ENCODE measurements around the gene MYH14.

MYH14 gene

DNA sequence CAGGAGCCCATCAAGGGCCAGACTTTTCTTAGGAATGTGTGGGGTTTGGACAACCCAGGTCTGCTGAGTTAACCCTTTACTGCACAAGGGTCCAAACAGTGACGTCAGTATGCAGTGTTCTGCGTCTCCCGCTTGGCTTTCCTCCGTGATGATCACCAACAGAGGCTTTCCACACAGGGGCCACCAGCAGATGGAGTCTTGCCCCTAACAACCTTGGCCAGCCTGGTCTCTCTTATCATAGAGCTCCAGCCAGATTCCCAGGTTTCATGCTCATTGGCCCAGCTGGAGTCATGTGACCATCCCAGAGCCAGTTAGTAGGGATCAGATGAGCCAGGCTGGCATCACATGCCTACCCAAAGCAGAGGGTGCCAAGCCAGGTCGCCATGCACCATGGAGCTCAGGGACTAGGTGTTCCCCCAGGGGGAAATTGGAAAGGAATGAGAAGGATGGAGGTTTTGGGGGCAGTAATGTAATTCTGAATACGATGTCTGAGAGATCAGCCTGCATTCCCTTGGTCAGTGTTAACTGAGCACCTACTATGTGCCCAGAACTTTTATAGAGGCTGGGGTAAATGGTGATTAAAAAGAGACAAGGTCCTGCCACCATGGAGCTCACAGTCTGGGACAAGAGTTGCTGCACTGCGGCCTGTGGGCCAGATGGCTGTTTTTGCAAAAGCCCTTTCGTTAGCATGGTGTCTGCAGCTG is 61.2 kb downstream of the MYH14 start:
- no peak for DNase-seq

DNA sequence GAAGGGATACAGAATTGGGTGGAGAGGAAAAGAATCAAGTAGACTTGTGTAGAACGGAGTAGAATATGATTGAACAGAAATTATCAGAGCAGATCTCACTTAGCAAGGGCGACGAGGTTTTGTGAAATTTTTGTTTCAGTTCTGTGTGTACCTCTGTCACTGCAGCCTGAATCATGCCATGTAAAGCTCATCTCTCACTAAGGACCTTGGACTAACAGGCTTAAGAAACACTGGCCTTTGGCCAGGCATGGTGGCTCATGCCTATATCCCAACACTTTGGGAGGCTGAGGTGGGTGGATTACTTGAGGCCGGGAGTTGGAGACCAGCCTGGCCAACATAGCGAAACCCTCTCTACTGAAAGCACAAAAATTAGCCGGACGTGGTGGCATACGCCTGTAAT is 62.6 kb downstream of the MYH14 start:
- DNase-seq: no peak

DNA sequence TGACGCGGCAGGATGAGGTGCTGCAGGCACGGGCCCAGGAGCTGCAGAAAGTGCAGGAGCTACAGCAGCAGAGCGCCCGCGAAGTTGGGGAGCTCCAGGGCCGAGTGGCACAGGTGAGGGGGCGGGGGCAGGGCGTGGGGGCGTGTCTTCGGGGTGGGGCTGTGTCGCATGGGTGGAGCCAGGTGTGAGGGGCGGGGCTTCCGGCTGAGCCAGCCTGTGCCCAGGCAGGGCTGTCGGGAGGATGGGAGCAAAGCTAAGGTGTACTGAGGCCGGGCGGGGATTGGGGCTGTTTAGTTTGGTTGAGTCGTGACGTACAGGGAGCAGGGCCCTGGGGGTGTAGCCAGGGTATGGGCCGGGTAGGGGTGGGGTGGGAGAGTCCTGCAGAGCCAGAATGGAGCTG is 63.5 kb downstream of the MYH14 start:
- peak; percentile 28 for DNase-seq

DNA sequence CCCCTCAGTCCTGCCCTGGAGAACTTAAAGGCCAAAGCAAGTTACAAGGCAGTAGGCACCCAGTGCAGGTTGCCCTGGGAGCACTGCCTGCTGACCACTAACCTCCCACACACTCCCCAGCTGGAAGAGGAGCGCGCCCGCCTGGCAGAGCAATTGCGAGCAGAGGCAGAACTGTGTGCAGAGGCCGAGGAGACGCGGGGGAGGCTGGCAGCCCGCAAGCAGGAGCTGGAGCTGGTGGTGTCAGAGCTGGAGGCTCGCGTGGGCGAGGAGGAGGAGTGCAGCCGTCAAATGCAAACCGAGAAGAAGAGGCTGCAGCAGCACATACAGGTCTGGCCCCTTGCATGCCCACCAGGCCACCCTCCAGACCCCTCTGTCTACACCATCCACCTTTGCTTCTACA is 64.6 kb downstream of the MYH14 start:
- no peak for DNase-seq

DNA sequence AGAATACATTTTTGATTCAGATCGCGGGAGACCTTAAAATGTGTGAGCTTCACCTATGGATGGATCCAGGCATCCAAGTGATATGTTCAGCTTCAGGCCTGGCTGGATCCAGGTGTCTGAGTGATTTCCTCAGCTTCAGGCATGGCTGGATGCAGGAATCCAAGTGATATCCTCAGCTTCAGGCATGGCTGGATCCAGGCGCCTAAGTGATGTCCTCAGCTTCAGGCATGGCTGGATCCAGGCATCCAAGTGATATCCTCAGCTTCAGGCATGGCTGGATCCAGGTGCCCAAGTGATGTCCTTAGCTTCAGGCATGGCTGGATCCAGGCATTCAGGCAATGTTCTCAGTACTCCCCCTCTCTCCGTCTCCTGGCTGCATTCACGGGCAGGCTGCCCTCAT is 65.1 kb downstream of the MYH14 start:
- DNase-seq: no peak

DNA sequence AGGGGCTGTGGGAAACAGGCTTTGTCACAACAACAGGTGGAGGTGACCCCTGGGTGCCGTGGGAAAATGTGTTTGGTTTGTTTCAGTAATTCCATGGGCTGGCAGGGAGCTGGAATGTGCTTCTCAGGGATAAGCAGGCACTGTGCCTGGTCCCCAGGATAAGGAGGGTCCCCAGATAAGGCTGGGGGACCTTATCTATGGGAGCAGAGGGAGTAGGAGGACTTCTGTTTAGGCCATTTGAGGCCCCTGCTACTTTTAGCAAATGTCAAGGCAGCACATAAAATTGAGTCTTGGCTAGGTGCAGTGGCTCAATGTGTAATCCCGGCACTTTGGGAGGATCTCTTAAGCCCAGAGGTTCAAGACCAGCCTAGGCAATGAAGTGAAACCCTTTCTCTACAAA is 66.2 kb downstream of the MYH14 start:
- no peak for DNase-seq

DNA sequence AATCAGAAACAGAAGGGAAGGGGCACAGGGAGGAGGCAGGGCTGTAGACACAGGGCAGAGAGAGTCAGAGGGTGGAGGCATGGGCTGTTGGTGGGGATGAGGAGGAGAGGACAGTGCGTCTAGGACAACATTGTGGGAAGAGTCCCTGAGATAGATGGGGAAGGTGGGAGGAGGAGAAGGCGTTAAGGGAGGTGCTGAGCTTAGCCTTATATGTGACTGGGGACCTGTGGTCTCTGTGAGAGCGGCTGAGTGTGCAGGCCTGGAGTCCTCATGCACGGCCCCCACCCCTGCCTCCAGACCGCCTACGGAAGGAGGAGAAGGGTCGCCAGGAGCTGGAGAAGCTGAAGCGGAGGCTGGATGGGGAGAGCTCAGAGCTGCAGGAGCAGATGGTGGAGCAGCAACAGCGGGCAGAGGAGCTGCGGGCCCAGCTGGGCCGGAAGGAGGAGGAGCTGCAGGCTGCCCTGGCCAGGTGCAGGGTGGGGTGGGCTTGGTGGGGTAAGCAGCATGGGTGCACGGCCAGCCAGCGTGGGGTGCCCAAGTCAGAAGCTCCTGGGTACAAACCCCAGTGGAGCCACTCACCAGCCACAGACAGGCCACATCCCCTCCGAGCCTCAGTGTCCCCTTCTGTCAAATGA is 69.0 kb downstream of the MYH14 start:
- no peak for DNase-seq

DNA sequence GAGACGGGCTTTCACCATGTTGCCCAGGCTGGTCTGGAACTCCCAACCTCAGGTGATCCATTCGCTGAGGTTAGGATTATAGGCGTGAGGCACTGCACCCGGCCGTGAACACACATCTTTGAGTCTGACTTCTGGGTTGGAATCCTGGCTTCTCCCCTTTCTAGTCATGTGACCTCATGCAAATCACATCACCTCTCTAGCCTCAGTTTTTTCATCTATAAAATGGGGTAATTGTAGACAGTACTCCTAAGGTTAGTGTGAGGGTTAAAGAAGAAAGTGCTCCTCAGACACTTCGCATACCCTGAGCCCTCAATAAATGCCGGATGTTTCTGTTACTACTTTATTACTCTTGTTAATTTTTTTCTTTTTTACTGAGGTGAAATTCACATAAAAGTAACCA is 70.4 kb downstream of the MYH14 start:
- DNase-seq: no peak

DNA sequence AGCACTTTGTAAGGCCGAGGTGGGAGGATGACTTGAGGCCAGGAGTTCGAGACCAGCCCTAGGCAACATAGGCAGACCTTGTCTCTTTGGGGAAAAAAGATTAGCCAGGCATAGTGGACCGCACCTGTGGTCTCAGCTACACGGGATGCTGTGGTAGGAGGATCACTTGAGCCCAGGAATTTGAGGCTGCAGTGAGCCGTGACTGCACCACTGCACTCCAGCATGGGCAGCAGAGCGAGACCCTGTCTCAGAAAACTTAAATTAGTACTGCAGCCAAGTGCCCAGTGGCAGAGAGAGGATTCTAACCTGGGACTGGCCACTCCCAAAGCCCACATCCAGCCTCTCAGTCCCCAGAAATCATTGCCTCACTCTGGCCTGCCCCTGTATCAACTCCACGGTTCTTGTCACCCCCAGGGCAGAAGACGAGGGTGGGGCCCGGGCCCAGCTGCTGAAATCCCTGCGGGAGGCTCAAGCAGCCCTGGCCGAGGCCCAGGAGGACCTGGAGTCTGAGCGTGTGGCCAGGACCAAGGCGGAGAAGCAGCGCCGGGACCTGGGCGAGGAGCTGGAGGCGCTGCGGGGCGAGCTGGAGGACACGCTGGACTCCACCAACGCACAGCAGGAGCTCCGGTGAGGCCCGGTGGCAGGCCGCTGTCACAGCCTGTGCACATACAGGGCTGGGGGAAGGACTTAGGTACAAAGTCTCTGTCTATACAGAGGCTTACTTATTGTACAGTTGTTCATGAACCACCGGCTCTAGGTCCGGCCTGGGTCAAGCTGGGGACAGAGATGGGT is 72.4 kb downstream of the MYH14 start:
- no peak for DNase-seq

DNA sequence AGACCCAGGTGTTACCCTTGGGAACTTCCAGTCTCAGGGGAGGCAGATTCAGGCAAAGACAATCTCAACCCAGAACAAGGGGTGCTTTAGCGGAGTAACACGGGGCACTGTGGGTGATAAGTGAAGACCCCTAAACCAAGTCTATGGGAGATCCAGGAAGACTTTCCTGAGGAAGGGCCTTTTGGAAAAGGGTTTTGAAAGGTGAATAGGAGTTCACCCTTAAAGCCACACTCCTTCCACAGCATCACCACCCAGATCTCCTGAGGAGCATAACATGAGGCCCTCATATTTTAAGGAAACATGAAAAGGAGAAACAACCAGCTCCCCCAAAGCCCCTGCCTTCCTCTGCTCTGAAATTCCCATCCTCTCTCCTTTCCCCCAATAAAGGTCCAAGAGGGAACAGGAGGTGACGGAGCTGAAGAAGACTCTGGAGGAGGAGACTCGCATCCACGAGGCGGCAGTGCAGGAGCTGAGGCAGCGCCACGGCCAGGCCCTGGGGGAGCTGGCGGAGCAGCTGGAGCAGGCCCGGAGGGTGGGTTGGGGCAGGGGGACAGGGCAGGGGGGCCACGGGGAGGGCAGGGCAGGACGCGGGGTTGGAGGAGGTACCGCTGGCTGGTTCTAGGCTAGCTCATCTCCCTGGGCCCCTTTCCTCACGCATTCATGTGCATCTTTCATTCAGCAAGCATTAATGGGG is 73.1 kb downstream of the MYH14 start:
- no peak for DNase-seq

DNA sequence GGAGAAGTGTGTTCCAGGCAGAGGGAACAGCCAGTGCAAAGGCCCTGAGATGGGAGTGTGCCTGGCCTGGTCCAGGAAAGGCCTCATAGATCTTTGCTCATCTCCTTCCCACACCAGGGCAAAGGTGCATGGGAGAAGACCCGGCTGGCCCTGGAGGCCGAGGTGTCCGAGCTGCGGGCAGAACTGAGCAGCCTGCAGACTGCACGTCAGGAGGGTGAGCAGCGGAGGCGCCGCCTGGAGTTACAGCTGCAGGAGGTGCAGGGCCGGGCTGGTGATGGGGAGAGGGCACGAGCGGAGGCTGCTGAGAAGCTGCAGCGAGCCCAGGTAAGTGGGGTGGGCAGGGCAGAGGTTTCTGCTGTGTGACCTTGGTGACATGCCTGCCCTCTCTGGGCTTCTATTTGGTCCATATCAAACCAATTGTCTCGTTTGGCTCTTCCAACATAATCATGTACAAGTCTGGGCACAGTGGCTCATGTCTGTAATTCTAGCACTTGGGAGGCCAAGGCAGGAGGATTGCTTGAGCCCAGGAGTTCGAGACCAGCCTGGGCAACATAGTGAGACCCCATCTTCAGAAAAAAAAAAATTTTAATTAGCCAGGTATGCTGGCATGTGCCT is 74.7 kb downstream of the MYH14 start:
- no peak for DNase-seq

DNA sequence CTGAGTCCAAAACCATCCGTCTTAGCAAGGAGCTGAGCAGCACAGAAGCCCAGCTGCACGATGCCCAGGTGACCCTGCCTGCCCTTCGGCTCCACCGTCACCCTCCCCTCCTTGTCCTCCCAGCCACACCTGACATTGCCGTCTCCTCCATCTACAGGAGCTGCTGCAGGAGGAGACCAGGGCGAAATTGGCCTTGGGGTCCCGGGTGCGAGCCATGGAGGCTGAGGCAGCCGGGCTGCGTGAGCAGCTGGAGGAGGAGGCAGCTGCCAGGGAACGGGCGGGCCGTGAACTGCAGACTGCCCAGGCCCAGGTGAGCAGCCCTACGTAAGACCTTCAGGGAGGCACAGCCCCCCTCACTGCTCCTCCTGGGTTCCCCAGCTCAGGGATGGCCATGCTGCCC is 76.7 kb downstream of the MYH14 start:
- DNase-seq: no peak

DNA sequence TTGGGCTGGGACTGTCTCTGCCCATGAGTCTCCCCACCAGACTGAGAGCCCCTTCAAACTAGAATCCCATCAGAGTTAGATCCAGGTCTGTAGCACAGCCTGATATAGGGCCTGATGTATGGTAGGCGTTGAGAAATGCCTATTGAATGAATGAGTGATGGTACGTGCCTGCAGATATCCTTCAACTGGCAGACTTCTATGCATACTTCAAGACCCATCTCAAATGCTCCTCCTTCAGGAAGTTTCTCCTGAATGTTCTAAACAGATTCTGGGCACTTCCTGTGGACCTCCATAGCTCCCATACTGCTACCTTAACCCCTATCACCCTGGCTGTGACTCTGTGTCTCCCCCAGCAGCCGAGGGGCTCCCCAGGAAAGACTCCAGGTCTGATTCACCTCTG is 77.6 kb downstream of the MYH14 start:
- no peak for DNase-seq

DNA sequence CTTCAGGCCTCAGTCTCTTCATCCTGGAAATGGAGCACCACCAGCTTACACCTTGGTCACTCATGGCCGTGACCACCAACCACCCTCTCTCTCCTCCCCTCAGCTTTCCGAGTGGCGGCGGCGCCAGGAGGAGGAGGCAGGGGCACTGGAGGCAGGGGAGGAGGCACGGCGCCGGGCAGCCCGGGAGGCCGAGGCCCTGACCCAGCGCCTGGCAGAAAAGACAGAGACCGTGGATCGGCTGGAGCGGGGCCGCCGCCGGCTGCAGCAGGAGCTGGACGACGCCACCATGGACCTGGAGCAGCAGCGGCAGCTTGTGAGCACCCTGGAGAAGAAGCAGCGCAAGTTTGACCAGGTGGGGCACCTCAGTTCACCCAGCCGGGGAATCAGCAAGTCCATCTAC is 78.1 kb downstream of the MYH14 start:
- DNase-seq: no peak

DNA sequence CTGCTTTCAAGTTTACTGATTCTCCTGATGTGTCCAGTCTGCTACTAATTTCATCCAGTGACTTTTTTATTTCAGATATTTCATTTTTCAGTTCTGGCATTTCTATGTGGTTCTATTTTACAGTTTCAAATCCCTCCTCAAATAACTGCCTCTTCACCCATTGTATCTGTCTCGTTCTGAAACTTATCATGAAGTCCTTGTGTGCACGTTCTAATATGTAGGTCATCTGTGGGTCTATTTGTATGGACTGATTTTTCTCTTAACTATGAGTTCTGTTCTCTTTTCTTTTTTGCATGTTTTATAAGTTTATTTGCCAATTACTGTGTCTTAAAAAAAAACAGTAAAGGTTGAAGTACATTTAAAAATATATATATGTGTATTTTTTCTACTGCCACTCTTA is 82.4 kb downstream of the MYH14 start:
- DNase-seq: no peak

DNA sequence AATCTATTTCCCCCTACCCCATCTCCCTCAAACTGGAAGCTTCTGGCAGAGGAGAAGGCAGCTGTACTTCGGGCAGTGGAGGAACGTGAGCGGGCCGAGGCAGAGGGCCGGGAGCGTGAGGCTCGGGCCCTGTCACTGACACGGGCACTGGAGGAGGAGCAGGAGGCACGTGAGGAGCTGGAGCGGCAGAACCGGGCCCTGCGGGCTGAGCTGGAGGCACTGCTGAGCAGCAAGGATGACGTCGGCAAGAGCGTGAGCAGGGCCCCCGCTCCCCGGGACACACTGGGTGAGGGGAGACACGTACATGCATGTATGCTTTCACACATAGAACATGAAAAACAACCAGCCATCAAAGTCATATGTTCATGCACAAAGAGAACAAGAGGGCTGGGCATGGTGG is 83.0 kb downstream of the MYH14 start:
- no peak for DNase-seq

DNA sequence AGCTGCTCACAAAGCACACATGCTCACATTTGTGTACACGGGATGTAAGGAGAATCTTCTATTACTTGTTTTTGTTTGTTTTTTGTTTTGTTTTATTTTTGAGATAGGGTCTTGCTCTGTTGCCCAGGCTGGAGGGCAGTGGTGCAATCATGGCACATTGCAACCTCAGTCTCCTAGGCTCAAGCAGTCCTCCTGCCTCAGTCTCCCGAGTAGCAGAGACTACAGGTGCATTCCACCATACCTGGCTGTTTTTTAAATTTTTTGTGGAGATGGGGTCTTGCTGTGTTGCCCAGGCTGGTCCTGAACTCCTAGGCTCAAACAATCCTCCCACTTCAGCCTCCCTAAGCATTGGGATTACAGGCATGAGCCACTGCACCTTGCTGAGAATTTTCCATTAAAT is 83.9 kb downstream of the MYH14 start:
- DNase-seq: no peak

DNA sequence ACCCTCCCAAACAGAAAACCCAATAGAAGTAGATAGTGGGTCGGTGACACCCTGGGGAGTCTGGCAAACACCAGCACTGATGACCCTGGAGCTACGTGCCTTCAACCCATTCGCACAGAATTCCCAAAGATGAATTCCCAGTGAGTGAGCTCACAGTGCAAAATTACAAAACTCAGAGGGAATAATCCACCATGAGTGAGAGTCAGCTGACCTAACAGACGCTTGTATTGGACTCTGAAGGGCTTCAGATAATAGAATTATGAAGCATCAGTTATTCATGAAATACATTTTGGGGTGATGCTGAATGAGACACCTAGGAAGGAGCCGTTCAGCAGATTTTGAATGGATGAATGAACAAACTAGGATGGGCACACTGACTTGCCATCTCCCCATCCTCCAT is 85.5 kb downstream of the MYH14 start:
- DNase-seq: no peak

DNA sequence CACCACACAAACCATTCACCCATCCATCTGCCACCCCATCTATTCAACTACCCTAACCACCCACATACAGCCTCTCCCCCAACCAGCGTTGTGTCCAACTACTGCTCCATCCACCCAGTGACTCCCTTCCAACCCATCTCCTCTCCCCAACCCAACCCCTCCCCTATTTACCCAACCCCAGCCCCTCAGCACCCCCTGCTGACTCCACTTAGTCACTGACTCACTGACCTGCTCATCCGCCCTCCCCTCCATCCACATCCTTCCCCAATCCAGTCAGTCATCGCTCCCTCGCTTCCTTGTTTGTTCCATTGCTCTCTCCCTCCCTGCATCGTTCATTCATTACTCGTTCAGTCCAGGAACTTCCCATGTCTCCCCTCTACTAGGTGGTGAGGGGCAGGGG is 86.6 kb downstream of the MYH14 start:
- DNase-seq: no peak

DNA sequence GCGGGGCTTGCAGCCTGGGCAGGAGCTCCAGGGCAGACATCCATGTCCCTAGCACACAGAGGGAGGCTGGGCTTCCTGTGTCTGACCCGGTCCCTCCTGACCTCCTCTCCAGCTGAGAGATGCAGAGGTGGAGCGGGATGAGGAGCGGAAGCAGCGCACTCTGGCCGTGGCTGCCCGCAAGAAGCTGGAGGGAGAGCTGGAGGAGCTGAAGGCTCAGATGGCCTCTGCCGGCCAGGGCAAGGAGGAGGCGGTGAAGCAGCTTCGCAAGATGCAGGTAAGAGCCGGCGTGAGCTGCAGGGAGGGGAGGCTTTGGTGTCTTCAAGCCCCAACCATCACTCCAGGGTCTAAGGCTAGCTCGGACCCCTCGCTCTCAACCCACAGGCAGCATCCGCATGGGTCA is 87.4 kb downstream of the MYH14 start:
- no peak for DNase-seq

DNA sequence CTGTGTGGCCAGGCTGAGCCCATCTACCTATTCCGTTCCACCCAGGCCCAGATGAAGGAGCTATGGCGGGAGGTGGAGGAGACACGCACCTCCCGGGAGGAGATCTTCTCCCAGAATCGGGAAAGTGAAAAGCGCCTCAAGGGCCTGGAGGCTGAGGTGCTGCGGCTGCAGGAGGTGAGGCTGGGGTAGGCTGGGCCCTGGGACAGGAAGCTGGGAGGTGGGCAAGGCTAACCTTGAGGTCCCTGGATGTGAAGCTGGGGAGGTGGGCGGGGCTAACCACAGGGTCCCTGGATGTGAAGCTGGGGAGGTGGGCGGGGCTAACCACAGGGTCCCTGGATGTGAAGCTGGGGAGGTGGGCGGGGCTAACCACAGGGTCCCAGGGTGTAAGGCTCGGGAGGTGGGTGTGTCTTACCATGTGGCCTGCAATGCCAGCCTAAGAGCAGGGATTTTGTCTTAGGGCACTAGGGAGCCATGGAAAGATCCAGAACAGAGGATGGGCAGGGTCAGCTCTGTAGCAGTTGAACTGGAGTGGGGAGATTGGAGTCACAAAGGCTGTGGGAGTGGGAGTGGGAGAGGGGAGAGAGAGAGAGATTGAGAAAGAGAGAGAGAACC is 88.9 kb downstream of the MYH14 start:
- DNase-seq: no peak

DNA sequence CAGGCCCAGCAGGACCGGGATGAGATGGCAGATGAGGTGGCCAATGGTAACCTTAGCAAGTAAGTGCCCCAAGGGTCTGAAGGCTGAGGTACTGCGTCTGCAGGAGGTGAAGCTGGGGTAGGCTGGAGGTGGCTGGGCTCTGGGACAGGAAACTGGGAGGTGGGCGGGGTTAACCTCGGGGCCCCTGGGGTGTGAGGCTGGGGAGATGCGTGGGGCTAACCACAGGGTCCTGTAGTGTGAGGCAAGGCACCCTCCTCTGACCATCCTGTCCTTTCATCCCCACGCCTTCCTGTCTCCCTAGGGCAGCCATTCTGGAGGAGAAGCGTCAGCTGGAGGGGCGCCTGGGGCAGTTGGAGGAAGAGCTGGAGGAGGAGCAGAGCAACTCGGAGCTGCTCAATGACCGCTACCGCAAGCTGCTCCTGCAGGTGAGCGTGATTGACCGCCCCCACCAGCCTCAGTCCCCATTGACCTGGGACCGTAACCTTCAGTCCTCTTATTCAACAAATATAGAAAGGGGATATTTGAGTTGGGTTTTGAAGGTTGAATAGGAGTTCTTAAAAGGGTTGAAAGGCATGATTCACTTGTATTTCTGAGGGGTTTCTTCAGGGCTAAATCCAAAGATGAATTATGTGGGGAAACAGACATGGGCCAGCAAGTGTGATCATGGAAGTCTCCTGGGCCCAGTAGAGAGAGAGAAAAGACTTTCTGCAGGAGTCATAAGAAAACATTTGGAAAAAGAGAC is 90.0 kb downstream of the MYH14 start:
- DNase-seq: no peak

Measured in activated naive CD4-positive, alpha-beta T cell treated with anti-CD3 and anti-CD28 coated beads, Interleukin-2, amount 50 U/mL, for 16 hours (primary cell).